LNCaP clone FGC (cell line): ENCODE results near the gene CST1.
"Not testable (repeated sequence)": the region's sequence is repeated elsewhere in the genome, so short reads cannot be mapped to it uniquely, and the experiment has no call there.

Source experiments
- DNase-seq: peaks from one replicate; pipeline ENCODE4 v3.0.0-alpha.2; 2011; ENCODE audit warnings: low read depth
- H3K4me3 ChIP-seq: 2 replicates; pipeline ENCODE4 v1.5.1; 2011; ENCODE audit warnings: mild to moderate bottlenecking, low read depth, low read length, control low read depth
- TF ChIP-seq, protein P1 (sequence below): IDR thresholded peaks from 2 replicates; pipeline ENCODE4 v1.5.1; 2012; ENCODE audit warnings: mild to moderate bottlenecking; ENCODE audit not compliant: control insufficient read depth, insufficient read depth; ENCODE audit errors: extremely low read depth

Gene CST1

DNA sequence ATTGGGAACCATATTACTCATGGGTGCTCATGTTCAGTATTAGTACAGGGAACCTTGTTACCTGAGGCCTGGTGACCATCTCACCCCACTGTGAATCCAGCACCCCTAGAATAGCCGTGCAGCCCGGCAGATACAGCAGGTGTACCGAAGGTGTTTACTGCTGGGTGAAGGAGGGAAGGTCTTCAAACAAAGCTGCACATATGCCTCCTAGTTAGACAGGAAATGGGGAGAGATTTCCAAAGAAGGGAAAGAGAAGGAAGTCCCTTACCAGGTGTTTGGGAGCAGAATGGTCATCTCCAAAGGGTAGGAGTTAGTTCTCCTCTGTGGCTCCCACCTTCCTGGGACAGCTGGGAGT, 2.4 kb upstream of the CST1 start:
- no peak for DNase-seq
- H3K4me3 ChIP-seq, result no peak overlapping the region
- TF ChIP-seq, protein P1, sequence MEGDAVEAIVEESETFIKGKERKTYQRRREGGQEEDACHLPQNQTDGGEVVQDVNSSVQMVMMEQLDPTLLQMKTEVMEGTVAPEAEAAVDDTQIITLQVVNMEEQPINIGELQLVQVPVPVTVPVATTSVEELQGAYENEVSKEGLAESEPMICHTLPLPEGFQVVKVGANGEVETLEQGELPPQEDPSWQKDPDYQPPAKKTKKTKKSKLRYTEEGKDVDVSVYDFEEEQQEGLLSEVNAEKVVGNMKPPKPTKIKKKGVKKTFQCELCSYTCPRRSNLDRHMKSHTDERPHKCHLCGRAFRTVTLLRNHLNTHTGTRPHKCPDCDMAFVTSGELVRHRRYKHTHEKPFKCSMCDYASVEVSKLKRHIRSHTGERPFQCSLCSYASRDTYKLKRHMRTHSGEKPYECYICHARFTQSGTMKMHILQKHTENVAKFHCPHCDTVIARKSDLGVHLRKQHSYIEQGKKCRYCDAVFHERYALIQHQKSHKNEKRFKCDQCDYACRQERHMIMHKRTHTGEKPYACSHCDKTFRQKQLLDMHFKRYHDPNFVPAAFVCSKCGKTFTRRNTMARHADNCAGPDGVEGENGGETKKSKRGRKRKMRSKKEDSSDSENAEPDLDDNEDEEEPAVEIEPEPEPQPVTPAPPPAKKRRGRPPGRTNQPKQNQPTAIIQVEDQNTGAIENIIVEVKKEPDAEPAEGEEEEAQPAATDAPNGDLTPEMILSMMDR, result no peak

DNA sequence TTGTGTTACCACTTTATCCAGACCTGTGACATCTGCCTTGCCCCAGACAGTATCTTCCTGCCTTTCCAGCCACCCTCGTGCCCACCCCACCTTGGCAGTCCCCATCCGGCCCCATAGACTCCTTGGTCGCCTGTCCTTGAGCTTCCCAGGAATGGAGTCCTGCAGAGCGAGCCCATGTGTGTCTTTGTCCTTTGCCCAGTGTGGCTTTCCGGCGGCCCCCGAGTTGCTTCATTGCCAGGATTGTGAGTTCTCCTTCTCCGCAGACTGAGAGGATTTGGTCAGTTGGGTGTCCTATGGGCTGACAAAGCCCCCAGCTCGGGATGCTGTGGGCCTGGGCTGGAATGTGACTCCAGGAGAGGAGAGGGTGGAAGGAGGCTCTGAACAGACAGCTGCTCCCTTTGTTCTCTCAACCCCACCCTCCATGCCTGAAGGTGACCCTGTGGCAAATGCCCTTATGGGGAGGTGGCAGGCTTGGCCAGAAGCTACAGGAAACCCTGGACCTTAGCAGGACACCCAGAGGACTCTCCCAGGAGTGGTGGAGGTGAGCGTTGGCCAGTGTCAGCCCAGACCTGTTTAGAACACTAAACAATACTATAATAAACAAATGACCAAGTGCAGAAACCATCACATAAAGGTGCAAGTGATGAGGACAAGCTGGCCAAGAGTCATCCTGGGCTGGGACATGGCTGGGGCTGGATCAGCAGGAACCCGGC, 1.9 kb upstream of the CST1 start:
- TF ChIP-seq, protein P1, result no peak
- no peak for DNase-seq
- H3K4me3 ChIP-seq, result no peak overlapping the region

DNA sequence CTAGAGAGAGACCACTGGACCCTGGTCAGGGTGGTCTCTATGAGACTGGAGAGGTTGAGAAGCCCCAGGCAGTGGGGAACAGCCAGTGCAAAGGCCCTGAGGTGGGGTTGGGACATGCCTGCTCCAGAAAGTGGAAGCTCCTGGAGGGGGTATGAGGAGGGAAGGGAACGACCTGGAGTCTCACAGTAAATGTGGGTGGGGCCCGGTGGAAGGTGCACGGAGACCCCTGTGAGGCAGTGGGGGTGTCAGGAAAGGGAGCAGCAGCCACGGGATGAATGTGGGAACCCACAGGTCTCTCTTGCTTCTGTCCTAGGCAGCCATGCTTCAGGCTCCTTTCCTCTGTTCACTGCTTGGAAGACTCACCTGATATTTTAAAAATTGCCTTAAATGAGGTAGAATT, 1.3 kb upstream of the CST1 start:
- DNase-seq, result no peak
- TF ChIP-seq, protein P1, result no peak
- no peak overlapping the region for H3K4me3 ChIP-seq

DNA sequence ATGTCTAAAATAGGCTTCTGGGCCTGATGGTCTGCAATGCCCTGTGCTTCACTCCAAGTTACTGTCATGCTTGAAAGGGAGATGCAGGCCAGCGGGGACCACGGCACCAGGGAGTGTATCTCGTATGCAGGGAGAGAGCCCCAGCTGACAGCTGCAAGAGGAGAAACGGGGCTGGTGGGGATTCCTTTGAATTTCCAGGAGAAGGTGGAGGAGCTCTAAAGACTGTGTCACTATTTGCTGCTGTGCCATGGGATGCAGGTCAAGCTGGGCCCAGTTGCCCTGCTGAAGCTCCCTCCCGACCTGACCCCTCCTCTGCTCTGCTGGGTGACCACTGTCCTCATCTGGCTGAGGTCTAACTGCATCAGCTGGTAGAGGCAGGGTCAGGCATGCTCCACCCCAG, 989 bp downstream of the CST1 start:
- TF ChIP-seq, protein P1, result no peak
- H3K4me3 ChIP-seq, result no peak overlapping the region
- DNase-seq, result no peak

DNA sequence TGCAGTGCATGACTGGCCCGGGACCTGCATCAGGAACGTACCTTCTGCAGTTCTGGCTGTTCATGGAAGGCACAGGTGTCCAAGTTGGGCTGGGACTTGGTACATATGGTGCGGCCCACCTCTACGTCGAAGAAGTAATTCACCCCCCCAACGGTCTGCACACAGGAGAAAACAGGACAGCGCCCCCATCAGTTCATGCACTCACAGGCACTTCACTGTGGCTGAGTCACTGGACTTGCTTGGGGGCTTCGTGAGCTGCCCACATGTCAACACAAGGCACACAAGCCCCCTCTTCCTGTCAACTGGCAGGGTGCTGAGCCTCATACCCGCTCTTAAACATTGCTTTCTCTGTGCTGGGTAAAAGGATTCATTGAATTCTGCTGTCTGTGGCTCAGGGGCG, 1.8 kb downstream of the CST1 start:
- H3K4me3 ChIP-seq, DNase-seq: not testable (repeated sequence)

DNA sequence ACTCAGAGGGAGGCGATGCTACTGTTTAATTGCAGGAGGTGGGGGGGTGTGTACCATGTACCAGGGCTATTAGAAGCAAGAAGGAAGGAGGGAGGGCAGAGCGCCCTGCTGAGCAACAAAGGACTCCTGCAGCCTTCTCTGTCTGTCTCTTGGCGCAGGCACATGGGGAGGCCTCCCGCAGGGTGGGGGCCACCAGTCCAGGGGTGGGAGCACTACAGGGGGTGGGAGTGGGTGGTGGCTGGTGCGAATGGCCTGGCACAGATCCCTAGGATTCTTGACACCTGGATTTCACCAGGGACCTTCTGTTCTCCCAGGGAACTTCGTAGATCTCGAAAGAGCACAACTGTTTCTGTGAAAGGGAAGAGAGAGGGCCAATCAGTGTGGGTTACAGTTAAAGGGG, 3.2 kb downstream of the CST1 start:
- H3K4me3 ChIP-seq, DNase-seq: not testable (repeated sequence)

DNA sequence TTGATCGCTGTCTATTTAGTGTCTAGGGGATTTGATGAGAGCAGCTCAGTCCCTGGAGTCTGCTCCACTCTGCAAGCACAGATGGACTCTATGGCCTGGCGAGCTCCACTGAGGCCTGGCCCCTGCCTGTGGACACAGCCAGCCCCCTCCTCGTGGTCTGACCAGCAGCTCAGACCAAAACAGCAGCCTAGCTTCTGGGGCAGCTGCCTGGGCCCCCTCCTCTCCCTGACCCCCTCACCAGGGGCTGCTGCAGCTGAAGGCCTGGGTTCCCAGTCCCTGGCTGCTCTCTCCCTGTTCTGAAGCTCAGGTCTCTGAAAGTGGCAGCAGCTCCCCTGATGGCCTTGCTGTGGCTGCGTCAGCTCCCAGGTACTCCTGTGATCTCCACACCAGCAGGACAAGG, 3.6 kb downstream of the CST1 start:
- DNase-seq, H3K4me3 ChIP-seq: not testable (repeated sequence)

DNA sequence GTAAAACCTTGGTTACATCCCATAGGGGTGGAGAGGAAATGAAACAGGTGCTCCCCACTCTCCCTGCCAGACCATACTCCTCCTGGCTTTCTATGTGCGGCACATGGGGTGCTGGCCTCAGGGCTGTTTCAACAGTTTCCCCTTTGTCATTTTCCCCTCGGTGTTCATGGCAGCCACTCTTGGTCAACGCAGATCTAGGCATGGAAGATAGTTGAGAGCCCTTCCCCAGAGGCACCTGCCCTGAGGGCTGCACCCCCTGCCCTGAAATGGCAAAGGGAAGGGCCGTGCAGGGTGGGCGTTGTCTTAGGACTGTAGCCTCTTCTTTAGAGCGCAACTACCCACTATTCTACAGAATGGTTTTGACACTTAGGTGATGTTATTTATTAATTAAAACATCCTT, 4.4 kb downstream of the CST1 start:
- H3K4me3 ChIP-seq, result no peak overlapping the region
- TF ChIP-seq, protein P1, result no peak
- no peak for DNase-seq

DNA sequence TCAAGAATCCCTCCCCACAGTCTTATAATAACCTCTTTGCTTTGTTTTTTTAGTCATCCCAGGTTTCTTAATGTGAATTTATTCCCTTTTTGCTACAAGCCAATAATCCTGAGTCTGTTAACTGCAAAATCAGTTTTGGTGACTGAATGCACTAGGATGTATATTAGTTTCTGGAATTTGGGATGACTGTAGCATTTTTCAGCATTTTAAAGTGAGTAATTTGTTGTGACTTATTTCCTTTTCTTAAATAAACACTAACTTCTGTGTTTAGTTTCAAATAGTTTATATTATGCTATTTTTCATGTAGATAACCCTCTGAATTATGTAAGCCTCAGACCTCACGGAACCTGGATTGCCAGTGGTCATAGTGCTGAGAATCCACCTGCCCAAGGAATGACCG, 5.5 kb downstream of the CST1 start:
- no peak overlapping the region for H3K4me3 ChIP-seq
- no peak for DNase-seq
- TF ChIP-seq, protein P1, result no peak
